GM10248 (cell line): ENCODE data around the gene EDC4.

Source experiments
- CTCF ChIA-PET: fragments of 300-600 bp; sonication (Branson Sonifier 250); formaldehyde crosslinking; extraction: SDS; loops from one replicate; lab custom pipeline; 2021; ENCODE audit warnings: antibody characterized with exemption; lab: Yijun Ruan, JAX
- POLR2A ChIA-PET: fragments of 350-650 bp; sonication (Branson Sonifier 250); formaldehyde crosslinking; extraction: SDS; loops from one replicate; lab custom pipeline; 2020; ENCODE audit warnings: antibody characterized with exemption; lab: Yijun Ruan, JAX
- DNase-seq: peaks from one replicate; pipeline ENCODE4 v3.0.0; 2012; ENCODE audit errors: extremely low spot score
- CTCF ChIP-seq: IDR thresholded peaks from 2 replicates; pipeline ENCODE4 v1.5.1; 2012; ENCODE audit warnings: mild to moderate bottlenecking, low read depth; ENCODE audit errors: extremely low read depth, missing control alignments, control extremely low read depth

EDC4 gene

GRCh38 chr16:67919622-67920221 lies 46.9 kb downstream of the EDC4 start:
- ChIA-PET CTCF (interaction anchor here (0.6 to 3.2 kb wide), 13 partner anchors 9 to 247 kb away, joined by 3 to 14 read pairs (median 3); no protein-coding TSS in a partner anchor), POLR2A (interaction anchor here (0.5 kb wide), 1 partner anchor 27 kb away, joined by 3 read pairs; the partner anchor contains the start of gene PSKH1)
- no peak for DNase-seq
- no peak for TF ChIP-seq CTCF

GRCh38 chr16:67922221-67922620 lies 49.4 kb downstream of the EDC4 start:
- POLR2A ChIA-PET = no interaction called here
- DNase-seq = no peak
- TF ChIP-seq CTCF = no peak
- CTCF ChIA-PET = interaction anchor here (1.1 to 1.2 kb wide), 2 partner anchors 13 to 81 kb away, joined by 3 read pairs; no protein-coding TSS in a partner anchor

GRCh38 chr16:67922740-67923139 lies 49.9 kb downstream of the EDC4 start:
- CTCF ChIA-PET = interaction anchor here (1.1 to 1.4 kb wide), 2 partner anchors 17 to 82 kb away, joined by 3 to 7 read pairs; no protein-coding TSS in a partner anchor
- TF ChIP-seq CTCF = no peak

GRCh38 chr16:67923414-67924116 lies 50.7 kb downstream of the EDC4 start:
- CTCF ChIA-PET = interaction anchor here (1.0 to 2.1 kb wide), 7 partner anchors 11 to 403 kb away, joined by 3 to 9 read pairs (median 4); no protein-coding TSS in a partner anchor
- POLR2A ChIA-PET = no interaction called here
- no peak for TF ChIP-seq CTCF
- DNase-seq = no peak

More at GRCh38 chr16:67922740-67923139, 49.9 kb downstream of the EDC4 start:
- no peak for DNase-seq
- POLR2A ChIA-PET = no interaction called here

GRCh38 chr16:67924140-67924906 lies 51.5 kb downstream of the EDC4 start:
- TF ChIP-seq CTCF = no peak
- POLR2A ChIA-PET = interaction anchor here (0.6 kb wide), 1 partner anchor 253 kb away, joined by 10 read pairs; no protein-coding TSS in a partner anchor
- CTCF ChIA-PET = interaction anchor here (0.9 to 6.7 kb wide), 12 partner anchors 10 to 404 kb away, joined by 3 to 54 read pairs (median 4); partner anchors contain the start of gene NRN1L
- DNase-seq = no peak
